KOPT-K1 (cell line): ENCODE measurements around the gene PCED1B.
"Not testable (repeated sequence)": the region's sequence is repeated elsewhere in the genome, so short reads cannot be mapped to it uniquely, and the experiment has no call there.

Source experiments
- H3K27ac ChIP-seq: fragments of 200-600 bp; sonication (generic); 2 replicates; pipeline ENCODE4 v1.5.1; 2016; ENCODE audit warnings: antibody characterized with exemption, mild to moderate bottlenecking, low read depth, low read length; ENCODE audit not compliant: poor library complexity, severe bottlenecking
- H3K36me3 ChIP-seq: fragments of 200-600 bp; sonication (generic); 2 replicates; pipeline ENCODE4 v1.5.1; 2017; ENCODE audit warnings: antibody characterized with exemption, mild to moderate bottlenecking, low read length, moderate library complexity; ENCODE audit not compliant: insufficient read depth
- H3K9me3 ChIP-seq: fragments of 200-600 bp; sonication (generic); 2 replicates; pipeline ENCODE4 v1.5.1; 2017; ENCODE audit warnings: antibody characterized with exemption, low read length, mild to moderate bottlenecking; ENCODE audit not compliant: insufficient read depth, poor library complexity, severe bottlenecking

The PCED1B gene

GRCh38 chr12:47147739-47148138 is 68.3 kb downstream of the PCED1B start:
- Histone ChIP-seq H3K27ac (no peak overlapping the region), H3K9me3 (no peaks in the 10 kb centered on the region), H3K36me3 (no peaks in the 10 kb centered on the region)

- no peak overlapping the region for H3K27ac ChIP-seq
Measured at GRCh38 chr12:47149146-47149545, 69.7 kb downstream of the PCED1B start.

GRCh38 chr12:47152095-47152494 is 72.7 kb downstream of the PCED1B start:
- no peaks in the 10 kb centered on the region for H3K36me3 ChIP-seq
- H3K9me3 ChIP-seq: no peaks in the 10 kb centered on the region
- no peak overlapping the region for H3K27ac ChIP-seq

More at GRCh38 chr12:47149146-47149545, 69.7 kb downstream of the PCED1B start:
- Histone ChIP-seq H3K9me3 (no peaks in the 10 kb centered on the region), H3K36me3 (no peaks in the 10 kb centered on the region)

GRCh38 chr12:47155457-47156166 is 76.2 kb downstream of the PCED1B start:
- Histone ChIP-seq H3K27ac (no peak overlapping the region), H3K36me3 (no peaks in the 10 kb centered on the region), H3K9me3 (peaks cover 12% of the 10 kb centered on the region)

- Histone ChIP-seq H3K27ac (no peak overlapping the region), H3K36me3 (no peaks in the 10 kb centered on the region), H3K9me3 (peaks cover 14% of the 10 kb centered on the region)
Measured at GRCh38 chr12:47156167-47156736, 76.8 kb downstream of the PCED1B start.

GRCh38 chr12:47158792-47159191 is 79.4 kb downstream of the PCED1B start:
- no peaks in the 10 kb centered on the region for H3K36me3 ChIP-seq

GRCh38 chr12:47159348-47159747 is 79.9 kb downstream of the PCED1B start:
- Histone ChIP-seq H3K36me3 (no peaks in the 10 kb centered on the region), H3K27ac (no peak overlapping the region), H3K9me3 (peaks cover 21% of the 10 kb centered on the region)

More at GRCh38 chr12:47158792-47159191, 79.4 kb downstream of the PCED1B start:
- Histone ChIP-seq H3K27ac (no peak overlapping the region), H3K9me3 (peaks cover 21% of the 10 kb centered on the region)

GRCh38 chr12:47160316-47161244 is 81.2 kb downstream of the PCED1B start:
- peaks cover 21% of the 10 kb centered on the region for H3K9me3 ChIP-seq
- H3K36me3 ChIP-seq: no peaks in the 10 kb centered on the region
- no peak overlapping the region for H3K27ac ChIP-seq

GRCh38 chr12:47164116-47164515 is 84.7 kb downstream of the PCED1B start:
- no peak overlapping the region for H3K27ac ChIP-seq
- no peaks in the 10 kb centered on the region for H3K36me3 ChIP-seq
- H3K9me3 ChIP-seq: peaks cover 19% of the 10 kb centered on the region

GRCh38 chr12:47164724-47165439 is 85.5 kb downstream of the PCED1B start:
- H3K36me3 ChIP-seq: no peaks in the 10 kb centered on the region
- H3K27ac ChIP-seq: no peak overlapping the region
- peaks cover 11% of the 10 kb centered on the region for H3K9me3 ChIP-seq

GRCh38 chr12:47165934-47166333 is 86.5 kb downstream of the PCED1B start:
- Histone ChIP-seq H3K9me3 (peaks cover 12% of the 10 kb centered on the region), H3K36me3 (no peaks in the 10 kb centered on the region), H3K27ac (no peak overlapping the region)

- peaks cover 17% of the 10 kb centered on the region for H3K9me3 ChIP-seq
- no peak overlapping the region for H3K27ac ChIP-seq
- no peaks in the 10 kb centered on the region for H3K36me3 ChIP-seq
Measured at GRCh38 chr12:47166365-47166764, 86.9 kb downstream of the PCED1B start.

- H3K36me3 ChIP-seq, H3K27ac ChIP-seq: not testable (repeated sequence)
- peaks cover 26% of the 10 kb centered on the region for H3K9me3 ChIP-seq
Measured at GRCh38 chr12:47170281-47170680, 90.9 kb downstream of the PCED1B start.

- no peak overlapping the region for H3K27ac ChIP-seq
- H3K9me3 ChIP-seq: no peaks in the 10 kb centered on the region
- no peaks in the 10 kb centered on the region for H3K36me3 ChIP-seq
Measured at GRCh38 chr12:47178014-47178413, 98.6 kb downstream of the PCED1B start.
